T-helper 1 cell treated with Interleukin-12 subunit alpha and Interleukin-12 subunit beta and Interleukin-4 antibody, amounts not matched to agents 30 μg/mL and 1 μg/mL, for 36 hours (primary cell): Measurements from ENCODE around the gene GPX2.

Source experiments
- H3K27ac Mint-ChIP-seq: one replicate; pipeline ENCODE4 v1.8.0; 2021; ENCODE audit warnings: mild to moderate bottlenecking, mixed read lengths
- H3K27me3 Mint-ChIP-seq: one replicate; pipeline ENCODE4 v1.8.0; 2021; ENCODE audit warnings: low read depth, mixed read lengths
- H3K36me3 Mint-ChIP-seq: one replicate; pipeline ENCODE4 v1.8.0; 2021; ENCODE audit warnings: low read depth, mixed read lengths
- H3K4me1 Mint-ChIP-seq: one replicate; pipeline ENCODE4 v1.8.0; 2021; ENCODE audit warnings: low read depth, mixed read lengths
- H3K4me3 Mint-ChIP-seq: one replicate; pipeline ENCODE4 v1.8.0; 2021; ENCODE audit warnings: mild to moderate bottlenecking, moderate library complexity, mixed read lengths
- H3K9me3 Mint-ChIP-seq: one replicate; pipeline ENCODE4 v1.8.0; 2021; ENCODE audit warnings: mixed read lengths

Gene GPX2

GRCh38 chr14:64889352-64889751 is 53.2 kb downstream of the GPX2 start:
- peaks cover 2% of the 10 kb centered on the region for H3K4me1 Mint-ChIP-seq
- peaks cover 58% of the 10 kb centered on the region for H3K27me3 Mint-ChIP-seq
- no peaks in the 10 kb centered on the region for H3K36me3 Mint-ChIP-seq
- H3K4me3 Mint-ChIP-seq: no peak overlapping the region
- H3K9me3 Mint-ChIP-seq: no peaks in the 10 kb centered on the region
- no peak overlapping the region for H3K27ac Mint-ChIP-seq
